NCI-H460 (cell line): Measurements from ENCODE around the gene GLUL. TPM values are rescaled to one million over a fixed set of nuclear protein-coding genes. Genes with fewer than 3 reads are reported as not detected.
"Not testable (repeated sequence)": the region's sequence is repeated elsewhere in the genome, so short reads cannot be mapped to it uniquely, and the experiment has no call there.

ENCODE experiments used
- DNase-seq: peaks from one replicate; pipeline ENCODE4 v3.0.0-alpha.2; 2016; ENCODE audit warnings: low read depth; ENCODE audit errors: extremely low read depth
- total RNA-seq: library from RNA; depleted of rRNA; stranded (reverse); fragments of >200 nt; shearing (Covaris generic); gene quantifications from 2 replicates; pipeline ENCODE4 v1.2.3, GENCODE V29; 2014

GLUL gene
- total RNA-seq, 1 experiment from 2014 or later: 106 TPM

- no peak for DNase-seq
Observed at GRCh38 chr1:182370532-182370931, 21.1 kb downstream of the GLUL start.

GRCh38 chr1:182368903-182369302 lies 22.7 kb downstream of the GLUL start:
- no peak for DNase-seq

GRCh38 chr1:182368358-182368757 lies 23.2 kb downstream of the GLUL start:
- DNase-seq: no peak

DNA sequence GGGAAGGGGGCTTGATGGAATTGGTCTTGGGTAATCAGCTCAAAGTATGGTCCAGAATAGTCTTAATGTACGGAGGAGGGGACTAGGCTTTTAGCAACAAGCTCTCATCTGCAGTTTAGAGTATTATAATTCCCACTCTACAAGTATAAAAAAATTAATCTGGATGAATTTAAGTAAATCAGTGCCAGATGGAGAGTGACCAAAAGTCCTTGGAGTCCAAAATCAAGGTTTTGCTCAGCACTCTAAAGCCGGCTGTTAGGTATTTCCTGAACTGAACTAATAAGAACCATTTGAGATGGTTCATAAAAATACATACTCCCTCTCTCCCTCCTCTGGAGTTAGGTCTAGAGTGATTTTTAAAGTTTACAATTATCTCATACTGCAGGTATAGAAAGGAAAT lies 23.7 kb downstream of the GLUL start:
- no peak for DNase-seq

- no peak for DNase-seq
Observed at GRCh38 chr1:182366596-182366995, 25.0 kb downstream of the GLUL start.

- no peak for DNase-seq
Observed at GRCh38 chr1:182359645-182360044, 31.9 kb downstream of the GLUL start.

DNA sequence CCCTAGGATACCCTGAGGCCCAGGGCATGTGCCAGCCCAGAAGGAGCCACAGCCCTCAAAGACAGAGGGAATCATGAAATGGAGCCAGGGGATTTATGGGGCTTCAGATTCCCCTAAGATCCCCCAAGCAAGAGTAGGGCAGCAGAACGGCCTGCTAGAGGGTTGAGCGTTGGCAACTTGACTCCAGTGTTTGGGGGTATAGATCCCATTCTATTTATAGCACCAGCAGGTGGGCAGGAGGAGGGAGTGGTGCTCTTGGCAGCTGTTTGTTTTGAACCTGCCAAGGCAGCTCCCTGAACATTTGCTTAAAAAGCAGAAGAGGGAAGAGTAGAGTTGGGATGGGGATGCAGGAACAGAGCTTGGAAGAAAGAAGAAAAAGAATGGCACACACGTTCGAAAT lies 33.7 kb downstream of the GLUL start:
- no peak for DNase-seq

DNA sequence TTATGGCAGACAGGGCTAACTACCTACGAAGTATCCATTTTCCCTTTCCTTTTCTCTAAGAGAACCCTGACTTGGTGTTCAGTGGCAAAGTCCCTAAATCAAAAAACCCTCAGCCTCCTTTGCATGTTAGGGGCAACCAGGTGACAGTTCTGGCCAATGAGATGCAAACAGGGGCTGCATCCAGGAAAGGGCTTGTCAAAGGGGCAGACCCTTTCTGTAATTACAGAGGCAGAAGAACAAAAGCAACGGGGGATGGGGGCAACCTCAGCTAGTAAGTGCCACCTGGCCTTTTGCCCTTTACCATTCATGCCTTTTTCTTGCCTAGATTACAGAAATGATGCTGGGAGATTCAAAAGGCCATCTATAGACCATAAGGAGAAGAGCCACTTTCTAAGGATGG lies 34.4 kb downstream of the GLUL start:
- no peak for DNase-seq

DNA sequence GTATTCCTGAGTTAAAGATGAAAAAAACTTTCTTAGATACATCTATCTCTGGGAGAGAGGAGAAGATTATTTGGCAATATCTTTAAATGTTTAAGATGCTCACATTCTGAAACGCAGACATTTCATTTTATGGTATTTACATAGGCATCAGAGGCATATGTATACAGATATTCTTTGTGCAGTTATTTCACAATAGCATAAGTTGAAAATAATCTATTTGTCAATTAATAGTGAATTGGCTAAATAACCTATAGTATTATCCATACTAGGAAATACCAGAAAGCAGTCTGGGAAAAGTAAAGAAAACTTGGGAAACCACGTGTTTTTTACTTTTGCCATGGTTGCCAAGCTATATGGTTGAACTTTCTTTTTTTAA lies 35.9 kb downstream of the GLUL start:
- no peak for DNase-seq

DNA sequence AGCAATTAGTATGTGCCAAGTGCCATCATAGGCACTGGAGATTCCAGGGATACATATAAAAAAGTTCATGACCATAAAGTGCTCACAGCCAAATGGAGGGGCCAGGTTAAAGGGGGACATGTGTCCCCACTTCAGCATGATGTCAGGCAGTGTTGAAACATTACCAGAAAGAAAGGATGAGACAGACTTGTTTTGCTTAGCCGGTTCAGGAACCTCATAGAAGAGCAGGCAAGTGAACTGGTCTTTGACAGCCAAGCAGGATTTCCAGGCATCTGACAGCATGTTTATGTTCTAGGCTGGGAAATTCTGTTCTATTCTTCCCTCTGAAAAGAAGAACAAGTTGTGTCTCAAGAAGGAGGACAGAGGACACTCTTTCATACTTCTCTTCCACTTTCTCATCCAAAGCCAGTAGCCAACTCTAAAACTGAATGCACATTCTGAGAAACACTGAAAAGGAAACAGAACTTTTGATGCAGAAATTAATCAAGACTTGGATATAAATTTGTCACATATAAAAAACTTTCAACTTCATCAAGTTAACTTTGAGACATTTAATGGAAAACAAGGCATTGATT lies 39.7 kb downstream of the GLUL start:
- no peak for DNase-seq

DNA sequence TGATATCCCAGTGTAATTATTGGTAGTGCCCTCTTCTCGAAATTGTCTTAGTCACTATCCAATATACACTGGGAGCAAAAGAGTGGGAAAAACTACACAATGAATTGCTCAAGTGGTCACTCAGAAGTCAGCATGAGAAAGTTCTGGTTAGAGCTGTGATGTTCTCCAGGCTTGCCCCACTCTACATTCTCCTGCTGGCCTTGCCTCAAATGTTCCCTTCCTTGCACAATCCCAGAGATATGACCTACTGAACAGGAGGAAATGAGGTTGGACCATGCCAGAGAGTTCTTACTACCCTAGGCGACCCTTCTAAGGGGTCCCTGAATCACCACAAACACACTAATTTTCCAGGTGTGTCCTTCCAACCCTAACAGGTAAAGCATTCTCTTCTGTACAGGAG lies 40.8 kb downstream of the GLUL start:
- no peak for DNase-seq

DNA sequence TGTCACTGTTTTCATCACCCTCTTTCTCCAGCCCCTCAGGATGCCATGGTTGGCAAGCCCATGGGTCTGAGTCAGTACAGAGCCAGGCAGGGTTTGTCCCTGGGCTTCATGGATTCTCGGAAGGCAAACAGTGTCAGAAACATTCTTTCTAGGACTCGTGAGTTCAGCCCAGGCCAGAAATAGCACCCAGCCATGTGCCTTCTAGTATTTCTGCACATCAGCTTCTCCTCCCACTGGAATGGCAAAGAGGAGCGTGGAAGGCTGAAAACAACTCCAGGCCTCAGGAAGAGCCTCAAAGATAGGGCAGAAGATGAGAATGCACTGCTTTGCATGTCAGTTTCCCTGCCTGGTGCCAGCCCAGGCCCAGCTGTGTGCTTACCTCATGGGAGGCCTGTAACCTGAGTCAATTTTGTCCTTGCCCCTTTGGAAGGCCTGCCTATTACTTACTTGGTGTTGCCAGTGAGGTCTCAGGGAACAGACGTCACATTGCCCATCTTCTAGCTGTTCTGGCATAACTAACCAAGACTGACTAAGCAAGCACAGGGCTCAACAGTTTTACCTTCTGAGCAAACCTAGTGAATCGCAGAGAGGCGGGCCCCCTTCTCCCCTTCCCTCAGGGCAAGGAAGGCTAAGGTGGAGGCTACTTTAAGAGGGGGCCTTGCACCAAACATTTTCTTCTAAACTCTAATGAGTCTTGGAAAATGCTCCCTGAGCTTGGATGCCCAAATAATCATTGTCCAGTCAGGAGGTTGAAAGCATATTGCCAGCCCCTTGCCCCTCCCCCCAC lies 42.4 kb downstream of the GLUL start:
- DNase-seq: no peak

DNA sequence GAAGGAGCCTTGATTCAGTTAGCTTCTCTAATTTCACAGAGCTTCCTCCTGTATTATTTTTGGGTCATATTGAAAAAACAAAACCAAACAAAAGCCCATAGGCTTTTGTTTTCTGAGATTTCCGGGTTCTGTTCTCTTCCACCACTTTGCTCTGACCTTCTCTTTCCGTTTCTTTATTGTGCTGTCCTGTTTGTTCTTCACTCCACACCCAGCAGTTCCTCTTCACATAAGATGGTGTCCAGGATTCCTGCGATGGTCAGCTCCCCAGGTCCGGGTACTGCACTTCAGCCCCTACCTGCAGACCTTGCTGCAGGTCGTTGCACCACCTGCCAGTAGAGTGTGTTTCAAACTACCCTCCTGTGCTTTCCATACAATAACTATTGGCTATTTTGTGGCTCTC lies 44.6 kb downstream of the GLUL start:
- DNase-seq: no peak

DNA sequence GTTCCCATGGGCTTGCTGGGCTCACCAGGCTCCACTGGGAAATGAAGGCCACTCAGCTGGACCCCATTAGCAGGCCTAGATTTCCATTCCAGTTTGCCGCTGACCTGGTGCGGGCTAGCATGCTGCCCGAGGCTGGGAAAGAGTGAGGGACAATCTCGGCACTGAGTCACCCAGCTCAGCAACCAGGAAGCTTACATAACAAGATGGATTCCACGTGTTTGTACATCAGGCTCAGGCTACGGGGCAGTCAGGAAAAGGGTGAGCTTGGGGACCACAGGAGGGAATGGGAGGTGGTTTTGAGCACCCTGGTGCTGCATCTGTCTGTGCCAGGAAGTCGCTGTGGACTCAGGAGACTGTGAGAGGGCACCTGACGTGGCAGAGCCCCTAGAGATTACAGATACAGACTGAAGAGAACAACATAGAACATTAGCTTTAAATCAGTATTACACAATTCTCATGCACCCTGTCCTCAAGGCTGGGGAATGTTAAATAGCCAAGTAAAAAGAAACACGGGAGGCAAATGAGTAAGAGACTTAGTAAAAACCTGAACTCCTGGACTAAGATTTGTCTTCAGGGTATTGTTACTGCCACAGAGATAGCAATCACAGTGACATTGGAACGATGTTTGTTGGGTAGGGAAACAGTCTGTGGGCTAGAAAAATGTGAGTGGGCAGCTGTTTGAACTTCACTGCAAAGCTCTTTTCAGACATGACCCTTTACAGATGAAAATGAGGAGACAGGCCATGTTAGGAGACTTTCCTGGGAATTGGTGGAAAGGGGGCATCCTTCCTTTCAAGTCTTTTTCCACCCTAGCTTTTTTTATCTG lies 51.1 kb downstream of the GLUL start:
- no peak for DNase-seq

DNA sequence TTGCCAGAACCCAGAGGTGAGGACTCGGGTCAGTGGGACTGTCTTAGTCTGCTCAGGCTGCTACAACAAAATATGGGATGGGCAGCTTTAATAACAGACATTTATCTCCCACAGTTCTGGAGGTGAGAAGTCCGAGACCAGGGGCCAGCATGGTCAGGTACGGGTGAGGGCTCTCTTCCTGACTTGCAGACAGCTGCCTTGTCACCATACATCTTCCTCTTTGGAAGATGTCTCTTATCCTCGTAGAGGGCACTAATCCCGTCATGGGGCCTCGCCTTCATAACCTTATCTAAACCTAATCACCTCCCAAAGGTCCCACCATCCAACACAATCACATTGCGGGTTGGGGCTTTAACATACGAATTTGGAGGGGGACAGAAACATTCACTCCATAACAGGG lies 51.9 kb downstream of the GLUL start:
- no peak for DNase-seq

- no peak for DNase-seq
Observed at GRCh38 chr1:182338806-182339370, 52.7 kb downstream of the GLUL start.

DNA sequence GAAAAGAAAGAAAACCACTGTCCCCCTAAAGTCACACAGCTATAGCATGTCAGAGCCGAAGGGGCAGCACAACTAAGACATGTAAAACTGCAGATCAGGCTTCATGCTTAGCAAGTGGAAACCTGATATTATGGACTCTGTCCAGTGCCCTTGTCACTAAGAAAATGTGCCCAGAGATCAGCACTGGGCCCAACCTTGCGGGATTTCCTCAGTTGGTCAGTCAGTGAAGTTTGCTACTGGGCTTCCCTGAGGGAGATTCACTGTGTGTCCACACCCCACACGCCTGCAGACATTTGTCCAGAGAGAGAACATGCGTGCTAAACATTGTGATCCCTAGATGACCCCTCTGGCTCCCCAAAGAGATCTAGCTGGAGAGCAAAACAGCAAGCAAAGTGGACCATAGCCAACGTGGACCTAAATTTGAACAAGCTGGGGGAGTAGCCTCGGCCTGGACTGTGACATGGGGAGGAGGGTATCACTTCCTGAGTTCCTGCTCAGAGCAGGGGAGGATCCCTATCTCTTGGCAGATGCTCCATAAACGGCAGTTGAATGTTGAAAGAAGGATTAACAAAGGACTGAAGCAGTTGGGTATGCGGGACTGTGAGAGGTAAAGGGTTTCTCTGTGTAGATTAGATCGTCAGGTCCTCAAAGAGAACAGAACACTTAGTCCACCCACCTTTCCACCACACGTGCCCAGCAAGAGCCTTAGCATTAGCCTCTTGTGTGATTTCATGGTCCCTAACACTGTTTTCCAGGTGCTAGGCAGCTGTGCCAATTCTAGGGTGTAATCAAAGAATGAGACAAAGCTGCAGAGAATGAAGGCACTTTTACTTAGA lies 53.6 kb downstream of the GLUL start:
- no peak for DNase-seq

GRCh38 chr1:182335771-182336566 lies 55.6 kb downstream of the GLUL start:
- no peak for DNase-seq

- DNase-seq: not testable (repeated sequence)
Observed at GRCh38 chr1:182333071-182333571, 58.5 kb downstream of the GLUL start.
